ENCODE results near the gene RBM6. TPM values are rescaled to one million over a fixed set of nuclear protein-coding genes. Genes with fewer than 3 reads are reported as not detected.

The RBM6 gene
- total RNA-seq, 1 experiment from 2014 or later: 38.9 TPM

- DNase-seq (ENCODE audit: low read depth): no peak
Measured at GRCh38 chr3:50125541-50126286, 185.8 kb downstream of the RBM6 start.

- peak; percentile 75 for DNase-seq (ENCODE audit: low read depth)
Measured at GRCh38 chr3:50126287-50127211, 186.6 kb downstream of the RBM6 start.

Other genes starting within 250 kb of the RBM6 start
- 1.1 and 4.3 TPM in 2 replicates for gene AMIGO3, start 220.5 kb upstream of the RBM6 start, total RNA-seq (2014; rRNA removed; shearing (Covaris generic))
- 28.5 and 49.1 TPM in 2 replicates for gene GMPPB, start 216.2 kb upstream of the RBM6 start, total RNA-seq (2014; rRNA removed; shearing (Covaris generic))
- 26.4 and 32.5 TPM in 2 replicates for gene IP6K1, start 153.6 kb upstream of the RBM6 start, total RNA-seq (2014; rRNA removed; shearing (Covaris generic))
- gene CDHR4, start 140.3 kb upstream of the RBM6 start, total RNA-seq (2014; rRNA removed; shearing (Covaris generic)): not detected in 2 replicates
- 4.1 and 6.6 TPM in 2 replicates for gene INKA1, start 136.9 kb upstream of the RBM6 start, total RNA-seq (2014; rRNA removed; shearing (Covaris generic))
- gene UBA7, start 126.2 kb upstream of the RBM6 start, total RNA-seq (2014; rRNA removed; shearing (Covaris generic)): 22.3 and 27.2 TPM in 2 replicates
- gene TRAIP, start 83.6 kb upstream of the RBM6 start, total RNA-seq (2014; rRNA removed; shearing (Covaris generic)): 13.5 and 15.0 TPM in 2 replicates
- gene CAMKV, start 70.2 kb upstream of the RBM6 start, total RNA-seq (2014; rRNA removed; shearing (Covaris generic)): not detected in 2 replicates
- gene MST1R, start 36.3 kb upstream of the RBM6 start, total RNA-seq (2014; rRNA removed; shearing (Covaris generic)): 0.29 and 0.36 TPM in 2 replicates
- 12.6 and 16.3 TPM in 2 replicates for gene MON1A, start 10.3 kb upstream of the RBM6 start, total RNA-seq (2014; rRNA removed; shearing (Covaris generic))
- 81.7 and 108 TPM in 2 replicates for gene RBM5, start 148.8 kb downstream of the RBM6 start, total RNA-seq (2014; rRNA removed; shearing (Covaris generic))
- gene SEMA3F, start 215.2 kb downstream of the RBM6 start, total RNA-seq (2014; rRNA removed; shearing (Covaris generic)): 1.5 and 1.9 TPM in 2 replicates

All from RPMI7951 (cell line).